Measurements from ENCODE around the gene CD248.
A peak's percentile ranks its signal among the peaks of the same experiment; 100 is the strongest.

CD248 gene

DNA sequence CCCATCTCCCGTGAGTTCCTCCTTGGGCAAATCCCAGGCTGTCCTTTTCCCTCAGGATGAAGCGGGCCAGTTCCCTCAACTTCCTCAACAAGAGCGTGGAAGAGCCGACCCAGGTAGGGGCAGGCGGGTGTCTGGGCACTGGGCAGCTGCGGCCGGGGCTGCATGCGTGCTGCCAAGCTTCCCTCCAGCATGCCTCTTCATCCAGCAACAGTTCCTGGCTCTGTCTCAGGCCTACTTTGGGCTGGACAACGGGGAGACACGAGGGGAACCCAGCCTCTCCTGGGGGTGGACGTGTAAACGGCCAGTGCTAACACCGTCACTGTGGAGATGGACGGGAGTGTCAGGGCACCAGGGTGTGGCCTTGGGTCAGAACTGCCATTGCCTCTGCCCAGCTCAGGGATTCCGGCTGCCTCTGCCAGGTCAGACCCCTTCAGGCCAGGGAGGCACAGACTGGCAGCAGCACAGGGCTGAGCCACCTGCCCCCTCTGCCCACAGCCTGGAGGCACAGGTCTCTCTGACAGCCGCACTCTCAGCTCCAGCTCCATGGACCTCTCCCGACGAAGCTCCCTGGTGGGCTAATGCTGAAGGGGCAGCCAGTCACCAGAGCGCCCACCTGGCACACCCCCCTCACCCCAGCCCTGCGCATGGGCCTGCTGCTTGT, 50.3 kb downstream of the CD248 start:
- H3K4me1 ChIP-seq (ENCODE audit: insufficient read depth, low read length): no peaks in the 10 kb centered on the region
- H3K9me3 ChIP-seq (ENCODE audit: control insufficient read depth, insufficient read depth, low read length): no peaks in the 10 kb centered on the region
- no peaks in the 10 kb centered on the region for H3K36me3 ChIP-seq (ENCODE audit: insufficient read depth, low read length)
- 0 out of 2 replicates have a peak overlapping the region, but pooled peaks have one; percentile 63 for H3K9ac ChIP-seq (ENCODE audit: low read depth, low read length)

DNA sequence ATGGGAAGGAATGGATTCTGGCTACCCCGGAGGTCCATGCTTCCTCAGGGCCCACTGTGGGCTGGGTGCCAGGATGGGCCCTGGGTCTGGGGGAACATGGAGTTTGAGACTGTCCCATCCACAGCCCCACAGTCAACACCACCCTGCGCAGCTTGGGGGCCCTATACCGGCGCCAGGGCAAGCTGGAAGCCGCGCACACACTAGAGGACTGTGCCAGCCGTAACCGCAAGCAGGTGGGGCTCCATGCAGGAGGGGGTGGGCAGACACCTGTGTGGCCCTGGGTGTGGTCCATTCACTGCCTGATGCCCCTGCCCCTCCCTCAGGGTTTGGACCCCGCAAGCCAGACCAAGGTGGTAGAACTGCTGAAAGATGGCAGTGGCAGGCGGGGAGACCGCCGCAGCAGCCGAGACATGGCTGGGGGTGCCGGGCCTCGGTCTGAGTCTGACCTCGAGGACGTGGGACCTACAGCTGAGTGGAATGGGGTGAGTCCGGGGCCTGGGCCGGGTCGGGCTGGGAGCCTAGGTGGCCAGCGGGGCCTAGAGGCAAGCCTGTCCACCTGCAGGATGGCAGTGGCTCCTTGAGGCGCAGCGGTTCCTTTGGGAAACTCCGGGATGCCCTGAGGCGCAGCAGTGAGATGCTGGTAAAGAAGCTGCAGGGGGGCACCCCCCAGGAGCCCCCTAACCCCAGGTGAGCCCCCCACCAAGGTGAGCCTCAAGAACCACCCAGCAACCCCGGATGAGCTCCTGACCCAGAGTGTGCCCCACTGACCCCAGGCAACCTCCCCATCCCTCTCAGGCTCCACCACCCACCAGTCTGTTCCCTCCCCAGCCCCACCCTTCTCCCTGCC, 51.1 kb downstream of the CD248 start:
- no peaks in the 10 kb centered on the region for H3K36me3 ChIP-seq (ENCODE audit: insufficient read depth, low read length)
- H3K9me3 ChIP-seq (ENCODE audit: control insufficient read depth, insufficient read depth, low read length): no peaks in the 10 kb centered on the region
- H3K4me1 ChIP-seq (ENCODE audit: insufficient read depth, low read length): no peaks in the 10 kb centered on the region
- no peak overlapping the region for H3K9ac ChIP-seq (ENCODE audit: low read depth, low read length)

DNA sequence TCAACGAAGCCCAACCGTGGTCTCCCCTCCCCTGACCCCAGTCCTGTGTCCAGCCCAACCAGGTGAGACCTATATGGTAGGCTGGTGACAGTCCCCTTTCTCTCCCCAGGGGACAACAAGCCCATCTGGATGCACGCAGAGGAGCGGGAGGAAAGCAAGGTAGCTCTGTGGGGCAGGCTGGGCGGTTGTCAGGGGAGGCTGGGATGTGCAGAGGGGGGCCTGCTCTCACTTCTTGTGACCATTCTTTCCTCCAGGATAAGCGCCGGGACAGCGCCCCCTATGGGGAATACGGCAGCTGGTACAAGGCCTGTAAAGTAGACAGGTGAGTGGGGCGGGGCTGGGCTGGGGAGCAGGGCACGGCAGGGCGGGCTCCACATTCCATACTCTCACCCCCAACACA, 51.9 kb downstream of the CD248 start:
- Histone ChIP-seq H3K9me3 (ENCODE audit: control insufficient read depth, insufficient read depth, low read length) (no peaks in the 10 kb centered on the region), H3K9ac (ENCODE audit: low read depth, low read length) (no peak overlapping the region), H3K36me3 (ENCODE audit: insufficient read depth, low read length) (no peaks in the 10 kb centered on the region), H3K4me1 (ENCODE audit: insufficient read depth, low read length) (no peaks in the 10 kb centered on the region)
